Breast epithelium (tissue), 3 donors: ENCODE data around the gene HSPB6.

Experiments used
- POLR2A ChIP-seq: fragments of 450-650 bp; IDR thresholded peaks from one replicate; pipeline ENCODE4 v1.6.1; 2016; ENCODE audit warnings: antibody characterized with exemption, mild to moderate bottlenecking, moderate library complexity
- POLR2AphosphoS5 ChIP-seq, 3 donors: sonication (generic); formaldehyde crosslinking; IDR thresholded peaks; one replicate each; pipeline ENCODE4 v1.6.1; 2017; ENCODE audit warnings: antibody characterized with exemption in 3 of 3
- TF ChIP-seq, protein P1 (sequence below), 3 donors: fragments of 450-650 bp; IDR thresholded peaks; one replicate each; pipeline ENCODE4 v1.5.1; 2016 to 2017; ENCODE audit warnings: antibody characterized with exemption in 3 of 3, mild to moderate bottlenecking in 3 of 3, moderate library complexity in 3 of 3

DNA sequence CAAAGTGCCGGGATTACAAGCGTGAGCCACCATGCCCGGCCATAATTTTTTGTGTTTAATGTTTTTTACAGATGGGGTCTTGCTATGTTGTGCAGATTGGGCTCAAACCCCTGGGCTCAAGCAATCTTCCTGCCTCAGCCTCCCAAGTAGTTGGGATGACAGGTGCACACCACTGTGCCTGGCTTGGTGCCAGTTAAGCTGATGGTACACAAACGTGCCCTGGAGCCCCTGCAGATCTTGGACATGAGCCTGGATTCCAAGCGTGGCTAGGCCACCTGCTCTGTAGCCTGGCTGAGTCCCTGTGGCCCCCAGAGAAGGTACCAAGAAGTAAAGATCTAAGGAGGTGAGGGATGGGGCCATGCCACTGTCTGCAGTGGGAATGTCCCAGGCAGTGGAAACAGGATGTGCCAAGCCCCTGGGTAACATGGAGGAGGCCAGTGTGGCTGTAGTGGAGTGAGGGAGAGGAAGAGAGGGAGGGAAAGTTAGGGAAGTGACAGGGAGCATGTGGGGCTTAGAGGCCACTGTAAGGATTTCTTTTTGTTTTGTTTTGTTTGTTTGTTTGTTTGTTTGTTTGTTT lies 48.8 kb upstream of the HSPB6 start:
- TF ChIP-seq, protein P1, sequence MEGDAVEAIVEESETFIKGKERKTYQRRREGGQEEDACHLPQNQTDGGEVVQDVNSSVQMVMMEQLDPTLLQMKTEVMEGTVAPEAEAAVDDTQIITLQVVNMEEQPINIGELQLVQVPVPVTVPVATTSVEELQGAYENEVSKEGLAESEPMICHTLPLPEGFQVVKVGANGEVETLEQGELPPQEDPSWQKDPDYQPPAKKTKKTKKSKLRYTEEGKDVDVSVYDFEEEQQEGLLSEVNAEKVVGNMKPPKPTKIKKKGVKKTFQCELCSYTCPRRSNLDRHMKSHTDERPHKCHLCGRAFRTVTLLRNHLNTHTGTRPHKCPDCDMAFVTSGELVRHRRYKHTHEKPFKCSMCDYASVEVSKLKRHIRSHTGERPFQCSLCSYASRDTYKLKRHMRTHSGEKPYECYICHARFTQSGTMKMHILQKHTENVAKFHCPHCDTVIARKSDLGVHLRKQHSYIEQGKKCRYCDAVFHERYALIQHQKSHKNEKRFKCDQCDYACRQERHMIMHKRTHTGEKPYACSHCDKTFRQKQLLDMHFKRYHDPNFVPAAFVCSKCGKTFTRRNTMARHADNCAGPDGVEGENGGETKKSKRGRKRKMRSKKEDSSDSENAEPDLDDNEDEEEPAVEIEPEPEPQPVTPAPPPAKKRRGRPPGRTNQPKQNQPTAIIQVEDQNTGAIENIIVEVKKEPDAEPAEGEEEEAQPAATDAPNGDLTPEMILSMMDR (IDR thresholded peaks at IDR 0.05), result no peak
- TF ChIP-seq POLR2AphosphoS5 (IDR thresholded peaks at IDR 0.05) (no peak), POLR2A (no peak)
